Fibroblast of lung (primary cell): Measurements from ENCODE around the gene GRM8.

Experiments used
- EZH2 ChIP-seq: IDR thresholded peaks from 2 replicates; pipeline ENCODE4 v1.5.1; 2012; ENCODE audit warnings: low read length, control low read depth, mild to moderate bottlenecking; ENCODE audit errors: missing control alignments
- TF ChIP-seq, protein P1 (sequence below), 2 donors: IDR thresholded peaks in 1 of 2; conservative IDR thresholded peaks in 1 of 2; 1 replicate in 1 of 2; 2 replicates in 1 of 2; pipeline ENCODE4 v1.5.1; 2011 to 2012; ENCODE audit warnings: low read length in 2 of 2, control low read depth in 1 of 2, inconsistent platforms in 1 of 2, low read depth in 1 of 2, mild to moderate bottlenecking in 1 of 2

DNA sequence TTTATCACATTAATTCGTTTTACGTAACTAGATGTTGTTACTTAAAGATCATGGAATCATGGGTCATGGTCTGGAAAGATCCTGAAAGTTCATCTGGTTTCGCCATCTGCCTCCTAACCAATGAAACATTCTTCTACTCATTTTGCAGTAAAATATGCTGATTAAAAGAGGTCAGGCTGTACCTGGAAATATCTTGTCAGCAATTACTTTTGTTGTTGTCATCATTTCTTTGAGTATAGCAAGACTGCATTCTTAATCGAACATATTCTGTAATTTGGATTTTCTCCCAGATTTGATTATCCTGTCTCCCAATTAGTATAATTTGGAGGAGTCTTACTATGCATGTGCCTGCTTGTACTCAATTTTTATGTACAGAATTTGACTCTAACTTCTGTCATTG lies 833.7 kb downstream of the GRM8 start:
- TF ChIP-seq, protein P1, sequence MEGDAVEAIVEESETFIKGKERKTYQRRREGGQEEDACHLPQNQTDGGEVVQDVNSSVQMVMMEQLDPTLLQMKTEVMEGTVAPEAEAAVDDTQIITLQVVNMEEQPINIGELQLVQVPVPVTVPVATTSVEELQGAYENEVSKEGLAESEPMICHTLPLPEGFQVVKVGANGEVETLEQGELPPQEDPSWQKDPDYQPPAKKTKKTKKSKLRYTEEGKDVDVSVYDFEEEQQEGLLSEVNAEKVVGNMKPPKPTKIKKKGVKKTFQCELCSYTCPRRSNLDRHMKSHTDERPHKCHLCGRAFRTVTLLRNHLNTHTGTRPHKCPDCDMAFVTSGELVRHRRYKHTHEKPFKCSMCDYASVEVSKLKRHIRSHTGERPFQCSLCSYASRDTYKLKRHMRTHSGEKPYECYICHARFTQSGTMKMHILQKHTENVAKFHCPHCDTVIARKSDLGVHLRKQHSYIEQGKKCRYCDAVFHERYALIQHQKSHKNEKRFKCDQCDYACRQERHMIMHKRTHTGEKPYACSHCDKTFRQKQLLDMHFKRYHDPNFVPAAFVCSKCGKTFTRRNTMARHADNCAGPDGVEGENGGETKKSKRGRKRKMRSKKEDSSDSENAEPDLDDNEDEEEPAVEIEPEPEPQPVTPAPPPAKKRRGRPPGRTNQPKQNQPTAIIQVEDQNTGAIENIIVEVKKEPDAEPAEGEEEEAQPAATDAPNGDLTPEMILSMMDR (conservative IDR thresholded peaks at IDR 0.05 in 1 of 2, IDR thresholded peaks at IDR 0.05 in 1 of 2; ENCODE audit: low read depth in 1 of 2, low read length in 2 of 2), result no peak
- TF ChIP-seq EZH2, result no peak
